H1 (cell line): ENCODE measurements around the gene HOXA13. TPM values are rescaled to one million over a fixed set of nuclear protein-coding genes. Genes with fewer than 3 reads are reported as not detected.
A peak's percentile ranks its signal among the peaks of the same experiment; 100 is the strongest.

Experiments
- CTCF ChIA-PET: fragments of 300-600 bp; sonication (Branson Sonifier 250); formaldehyde crosslinking; loops from one replicate; lab custom pipeline; 2021; ENCODE audit not compliant: partially characterized antibody; lab: Charles Lee
- POLR2A ChIA-PET: fragments of 300-600 bp; sonication (Branson Sonifier 250); formaldehyde crosslinking; loops from one replicate; lab custom pipeline; 2021; ENCODE audit warnings: inconsistent platforms; ENCODE audit not compliant: partially characterized antibody; lab: Charles Lee
- DNase-seq, 2 experiments: peaks; one replicate each; pipeline versions ENCODE4 v3.0.0 to v3.0.0-alpha.2; 2010 to 2022; ENCODE audit warnings: low spot score in 2 of 2, low read depth in 1 of 2, mixed read lengths in 1 of 2
- FAIRE-seq: peaks from 2 replicates; lab custom pipeline; 2011; peaks lifted over from hg19 to GRCh38; lab: Jason Lieb, UNC
- H2AFZ ChIP-seq: 2 replicates; pipeline ENCODE4 v1.8.1; 2012; ENCODE audit warnings: low read length, inconsistent platforms
- H2AK5ac ChIP-seq: 2 replicates; pipeline ENCODE4 v1.6.1; 2013; ENCODE audit warnings: low read depth, low read length
- H2BK120ac ChIP-seq: replicated peaks from 2 replicates; pipeline ENCODE3; 2013; ENCODE audit warnings: low read depth, low read length, inconsistent platforms
- H2BK12ac ChIP-seq: 2 replicates; pipeline ENCODE4 v1.6.1; 2013; ENCODE audit warnings: low read depth, low read length
- H2BK15ac ChIP-seq: 2 replicates; pipeline ENCODE4 v1.6.1; 2013; ENCODE audit warnings: low read length
- H2BK20ac ChIP-seq: 2 replicates; pipeline ENCODE4 v1.6.1; 2013; ENCODE audit warnings: low read length
- H2BK5ac ChIP-seq: 2 replicates; pipeline ENCODE4 v1.6.1; 2013; ENCODE audit warnings: low read depth, low read length
- H3K14ac ChIP-seq: 2 replicates; pipeline ENCODE4 v1.6.1; 2013; ENCODE audit warnings: inconsistent platforms; ENCODE audit not compliant: insufficient read length
- H3K18ac ChIP-seq: 2 replicates; pipeline ENCODE4 v1.6.1; 2013; ENCODE audit warnings: low read length; ENCODE audit errors: extremely low read depth
- H3K23ac ChIP-seq: 2 replicates; pipeline ENCODE4 v1.6.1; 2013; ENCODE audit warnings: inconsistent platforms; ENCODE audit not compliant: insufficient read length
- H3K23me2 ChIP-seq: 2 replicates; pipeline ENCODE4 v1.6.1; 2013; ENCODE audit warnings: low read depth, low read length
- H3K27ac ChIP-seq: 2 replicates; pipeline ENCODE4 v1.6.1; 2011; ENCODE audit warnings: low read depth, low read length, inconsistent platforms
- H3K27me3 ChIP-seq, 4 experiments: replicated peaks in 1 of 4; 1 replicate in 1 of 4; 2 replicates in 3 of 4; pipeline versions ENCODE4 v1.6.1 to v1.8.1; 2011 to 2013; ENCODE audit warnings: low read length in 3 of 4, mild to moderate bottlenecking in 3 of 4, inconsistent platforms in 2 of 4, mixed read lengths in 2 of 4, moderate library complexity in 1 of 4; ENCODE audit not compliant: control insufficient read depth in 3 of 4, insufficient read depth in 3 of 4; ENCODE audit errors: extremely low read depth in 1 of 4
- H3K36me3 ChIP-seq, 4 experiments: 2 replicates each; pipeline versions ENCODE4 v1.6.1 to v1.8.1; 2011 to 2013; ENCODE audit warnings: mild to moderate bottlenecking in 4 of 4, low read length in 3 of 4, moderate library complexity in 2 of 4, control low read depth in 1 of 4, inconsistent platforms in 1 of 4; ENCODE audit not compliant: insufficient read depth in 4 of 4, control insufficient read depth in 2 of 4
- H3K4ac ChIP-seq: replicated peaks from 2 replicates; pipeline ENCODE3; 2013; ENCODE audit warnings: low read length, low read depth, mixed read lengths, inconsistent platforms; ENCODE audit not compliant: insufficient read length
- H3K4me1 ChIP-seq, 4 experiments: replicated peaks in 1 of 4; 1 replicate in 1 of 4; 2 replicates in 3 of 4; pipeline versions ENCODE4 v1.6.1 to v1.8.1; 2011 to 2013; ENCODE audit warnings: low read length in 3 of 4, inconsistent platforms in 2 of 4, mixed read lengths in 1 of 4; ENCODE audit not compliant: insufficient read depth in 4 of 4, control insufficient read depth in 3 of 4
- H3K4me2 ChIP-seq, 2 experiments: 2 replicates each; pipeline versions ENCODE4 v1.6.1 to v1.8.1; 2011 to 2013; ENCODE audit warnings: low read depth in 2 of 2, low read length in 2 of 2, control low read depth in 1 of 2, inconsistent platforms in 1 of 2, mild to moderate bottlenecking in 1 of 2; ENCODE audit not compliant: insufficient read depth in 1 of 2
- H3K4me3 ChIP-seq, 4 experiments: fragments of 200-600, 300-600 bp in 1 of 4; sonication (generic), shearing (Covaris generic), sonication (Bioruptor Twin) in 1 of 4; 2 replicates each; pipeline versions ENCODE4 v1.5.1 to v1.8.1; 2011 to 2016; ENCODE audit warnings: low read length in 4 of 4, low read depth in 3 of 4, control low read depth in 2 of 4, inconsistent platforms in 2 of 4, mild to moderate bottlenecking in 2 of 4, mixed read lengths in 1 of 4, moderate library complexity in 1 of 4; ENCODE audit not compliant: insufficient read depth in 2 of 4; ENCODE audit errors: extremely low read depth in 1 of 4
- H3K56ac ChIP-seq: replicated peaks from 2 replicates; pipeline ENCODE3; 2013; ENCODE audit warnings: low read depth, mild to moderate bottlenecking, mixed read lengths, low read length, inconsistent platforms; ENCODE audit not compliant: insufficient read length
- H3K79me1 ChIP-seq: 2 replicates; pipeline ENCODE4 v1.6.1; 2013; ENCODE audit warnings: low read depth, low read length, control low read depth
- H3K79me2 ChIP-seq, 2 experiments: 2 replicates each; pipeline versions ENCODE4 v1.6.1 to v1.8.1; 2012 to 2013; ENCODE audit warnings: low read length in 2 of 2, mild to moderate bottlenecking in 2 of 2, inconsistent platforms in 1 of 2; ENCODE audit not compliant: insufficient read depth in 2 of 2, control insufficient read depth in 1 of 2
- H3K9ac ChIP-seq, 4 experiments: replicated peaks in 1 of 4; 1 replicate in 1 of 4; 2 replicates in 3 of 4; pipeline versions ENCODE4 v1.6.1 to v1.8.1; 2011 to 2013; ENCODE audit warnings: low read depth in 3 of 4, low read length in 3 of 4, control low read depth in 2 of 4, mild to moderate bottlenecking in 2 of 4, moderate library complexity in 2 of 4, inconsistent platforms in 1 of 4; ENCODE audit errors: extremely low read depth in 1 of 4
- H3K9me3 ChIP-seq, 2 experiments: 2 replicates each; pipeline versions ENCODE4 v1.6.1 to v1.8.1; 2012 to 2013; ENCODE audit warnings: mild to moderate bottlenecking in 2 of 2, moderate library complexity in 2 of 2, control low read depth in 1 of 2, inconsistent platforms in 1 of 2, low read depth in 1 of 2, low read length in 1 of 2, mixed read lengths in 1 of 2; ENCODE audit not compliant: insufficient read depth in 2 of 2
- H4K20me1 ChIP-seq, 2 experiments: replicated peaks in 1 of 2; 2 replicates each; pipeline versions ENCODE3 to v1.8.1; 2011 to 2013; ENCODE audit warnings: inconsistent platforms in 2 of 2, low read length in 2 of 2, mild to moderate bottlenecking in 1 of 2; ENCODE audit not compliant: insufficient read depth in 2 of 2, control insufficient read depth in 1 of 2
- H4K5ac ChIP-seq: 2 replicates; pipeline ENCODE4 v1.6.1; 2013; ENCODE audit warnings: low read length, low read depth, mixed read lengths, inconsistent platforms; ENCODE audit not compliant: insufficient read length
- H4K8ac ChIP-seq: 2 replicates; pipeline ENCODE4 v1.8.0; 2013; ENCODE audit warnings: mild to moderate bottlenecking, moderate library complexity, low read length, inconsistent platforms; ENCODE audit not compliant: insufficient read depth; ENCODE audit errors: extremely low read depth
- H4K91ac ChIP-seq: replicated peaks from 2 replicates; pipeline ENCODE3; 2013; ENCODE audit warnings: low read length, mixed read lengths, inconsistent platforms; ENCODE audit not compliant: insufficient read length
- EP300 ChIP-seq, 2 experiments: IDR thresholded peaks; 1 replicate in 1 of 2; 2 replicates in 1 of 2; pipeline ENCODE4 v1.6.1; 2011 to 2012; ENCODE audit warnings: low read depth in 2 of 2, low read length in 2 of 2, mild to moderate bottlenecking in 2 of 2, borderline replicate concordance in 1 of 2, inconsistent platforms in 1 of 2, moderate library complexity in 1 of 2
- RNF2 ChIP-seq: fragments of 200-900, 300-1000 bp; sonication (generic); IDR thresholded peaks from 2 replicates; pipeline ENCODE4 v1.7.1; 2016; ENCODE audit warnings: borderline replicate concordance, low read depth, mild to moderate bottlenecking, antibody characterized with exemption, low read length; ENCODE audit not compliant: poor library complexity, severe bottlenecking; ENCODE audit errors: missing control alignments
- whole genome bisulfite sequencing, 2 experiments: shearing (Covaris generic) in 1 of 2; methylation state at CpG; one replicate each; pipeline versions ENCODE4 v1.1.6 to v1.1.7; 2013 to 2015; ENCODE audit warnings: low lambda C conversion rate in 2 of 2, mixed read lengths in 2 of 2, inconsistent platforms in 1 of 2, low coverage in 1 of 2, missing lambda C conversion rate in 1 of 2; ENCODE audit not compliant: insufficient replicate concordance in 2 of 2, insufficient coverage in 1 of 2, insufficient read length in 1 of 2; ENCODE audit errors: extremely low coverage in 1 of 2, missing lambda C conversion rate in 1 of 2; 5-methylcytosine and 5-hydroxymethylcytosine counted together
- polyA plus RNA-seq, 7 experiments: library from polyadenylated mRNA; depleted of rRNA in 3 of 7; stranded (reverse) in 5 of 7; unstranded in 2 of 7; fragments of >200 nt in 5 of 7; fragments of 200-250 nt in 2 of 7; gene quantifications; 1 replicate in 5 of 7; 2 replicates in 1 of 7; 4 replicates in 1 of 7; pipeline versions ENCODE4 v1.2.1 to v1.2.3, GENCODE V29; 2011 to 2013; ENCODE audit warnings: missing spikeins in 2 of 7, mixed read lengths in 2 of 7
- total RNA-seq: library from RNA; stranded (reverse); fragmentation: NEBNext Ultra II Directional; extraction: Animal tissue kit (Norgen Biotek cat#: 25700); gene quantifications from 2 replicates; pipeline ENCODE4 v1.2.1, GENCODE V29; 2021

The HOXA13 gene
- total and polyA plus RNA-seq, 2 of the 8 experiments (the other 6 are each of a cell fraction or from before 2014, with no cell fraction given): not detected

DNA sequence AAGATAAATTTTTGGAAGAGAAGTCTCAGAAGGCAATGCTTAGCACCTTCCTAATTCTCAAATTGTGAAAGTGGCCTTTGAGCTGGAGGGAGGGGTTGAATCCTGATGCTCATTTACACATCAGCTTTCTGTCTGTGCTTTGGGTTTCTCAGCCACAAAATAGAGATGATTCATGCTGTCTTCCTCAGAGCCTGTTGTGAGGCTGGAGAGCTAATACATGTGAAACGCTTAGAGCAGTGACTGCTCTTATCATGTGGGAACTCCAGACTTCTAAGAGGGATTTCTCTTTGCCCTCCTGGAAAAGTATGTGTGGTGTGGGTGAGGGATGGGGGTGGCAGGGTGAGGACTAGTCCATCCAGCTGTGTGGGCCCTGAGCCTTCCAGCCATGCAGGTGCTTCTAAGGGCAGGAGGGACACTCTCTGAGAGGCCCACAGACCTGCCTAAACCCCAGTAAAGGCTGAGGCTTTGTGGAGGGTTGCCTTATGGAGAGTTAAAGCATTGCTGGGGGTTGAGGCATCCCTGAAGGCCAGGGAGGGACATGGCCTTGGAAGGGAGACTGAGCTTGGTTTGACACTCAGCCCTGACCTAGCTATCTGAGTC lies 37.9 kb upstream of the HOXA13 start:
- FAIRE-seq: no peak
- Histone ChIP-seq H2BK20ac (no peak overlapping the region), H3K27ac (no peak overlapping the region), H3K4me3 (no peak overlapping the region), H3K27me3 (peaks cover 89 to 100% (median 98%) of the 10 kb centered on the region in 4 experiments), H3K23me2 (peaks cover 10% of the 10 kb centered on the region; the same call in 1 of the 2 replicates), H2BK120ac (no peak overlapping the region), H2BK15ac (0 out of 2 replicates have a peak overlapping the region, but pooled peaks have one; percentile 9), H4K5ac (no peak overlapping the region), H3K4me1 (peaks cover 7 to 28% (median 14%) of the 10 kb centered on the region in 4 experiments), H3K9me3 (no peaks in the 10 kb centered on the region), H3K4ac (no peak overlapping the region), H3K56ac (no peak overlapping the region), H4K91ac (no peak overlapping the region), H3K4me2 (no peak overlapping the region; a peak in 1 of 4 replicates), H3K79me2 (no peaks in the 10 kb centered on the region), H4K20me1 (peaks cover 17 to 37% of the 10 kb centered on the region in 2 experiments), H2BK12ac (no peak overlapping the region), H2AFZ (no peak overlapping the region), H3K79me1 (no peaks in the 10 kb centered on the region), H3K18ac (no peak overlapping the region), H2AK5ac (no peak overlapping the region; the same call in 1 of the 2 replicates), H2BK5ac (no peak overlapping the region), H3K36me3 (no peaks in the 10 kb centered on the region), H3K14ac (no peak overlapping the region), H4K8ac (no peak overlapping the region), H3K23ac (no peak overlapping the region), H3K9ac (no peak overlapping the region)
- CTCF ChIA-PET: interaction anchor here (0.6 to 7.9 kb wide), 11 partner anchors 9 to 132 kb away, joined by 3 to 57 read pairs (median 6); partner anchors contain the start of gene HOXA11
- TF ChIP-seq EP300 (IDR thresholded peaks at IDR 0.05; ENCODE audit: borderline replicate concordance in 1 of 2, low read depth in 2 of 2, low read length in 2 of 2) (no peak), RNF2 (peak; percentile 10)
- no peak for DNase-seq
- POLR2A ChIA-PET: no interaction called here
- 80% methylated on average over 1 of the region's 1 CpG; no CpG with 5 or more reads in 1 of the 2 experiments for WGBS, 2 experiments
